Thoracic aorta (tissue), 2 donors: ENCODE measurements around the gene SAMD4A. TPM values are rescaled to one million over a fixed set of nuclear protein-coding genes. Genes with fewer than 3 reads are reported as not detected.

ENCODE experiments used
- ATAC-seq: fragments of 150-250 bp; one replicate; pipeline ENCODE4 v1.8.0; 2017; ENCODE audit warnings: low read depth; ENCODE audit not compliant: insufficient number of reproducible peaks, low FRiP score
- DNase-seq: peaks from one replicate; pipeline ENCODE4 v3.0.0-alpha.2; 2020; ENCODE audit warnings: low spot score
- H3K27ac ChIP-seq, 2 donors: fragments of 200-600 bp; sonication (generic); 1 replicate in 1 of 2; 2 replicates in 1 of 2; pipeline ENCODE4 v1.5.1; 2016; ENCODE audit warnings: mild to moderate bottlenecking in 2 of 2, moderate library complexity in 2 of 2
- H3K27me3 ChIP-seq: fragments of 200-600 bp; sonication (generic); replicated peaks from 2 replicates; pipeline ENCODE4 v1.6.0; 2016; ENCODE audit warnings: mild to moderate bottlenecking; ENCODE audit not compliant: insufficient read depth
- H3K36me3 ChIP-seq: fragments of 200-600 bp; sonication (generic); one replicate; pipeline ENCODE4 v1.5.1; 2016
- H3K4me1 ChIP-seq, 2 donors: fragments of 200-600 bp; sonication (generic); 1 replicate in 1 of 2; 2 replicates in 1 of 2; pipeline versions ENCODE4 v1.5.1 to v1.6.0; 2016; ENCODE audit warnings: low read depth in 2 of 2, mild to moderate bottlenecking in 1 of 2; ENCODE audit not compliant: control insufficient read depth in 1 of 2
- H3K4me3 ChIP-seq: fragments of 200-600 bp; sonication (generic); 2 replicates; pipeline ENCODE4 v1.5.1; 2016; ENCODE audit warnings: mild to moderate bottlenecking
- H3K9me3 ChIP-seq: fragments of 200-600 bp; sonication (generic); 2 replicates; pipeline ENCODE4 v1.5.1; 2016
- total RNA-seq, 2 donors: library from RNA; depleted of rRNA; stranded (reverse); fragments of >200 nt; gene quantifications; one replicate each; pipeline versions ENCODE4 v1.1.0 to v1.2.3, GENCODE V29; 2016
- TF ChIP-seq, protein P1 (sequence below): fragments of 200-600 bp; sonication (generic); IDR thresholded peaks from one replicate; pipeline ENCODE4 v1.5.1; 2019; ENCODE audit warnings: antibody characterized with exemption

Gene SAMD4A
- total RNA-seq, 2 donors from 2014 or later: 142 to 172 TPM

- Histone ChIP-seq H3K36me3 (peaks cover 64% of the 10 kb centered on the region), H3K27ac (peak overlapping the region in 1 of 2 donors; percentile 55), H3K4me1 (peaks cover 12 to 26% of the 10 kb centered on the region in 2 donors), H3K9me3 (no peaks in the 10 kb centered on the region), H3K4me3 (no peak overlapping the region), H3K27me3 (no peaks in the 10 kb centered on the region)
- ATAC-seq (no peak), DNase-seq (no peak)
- TF ChIP-seq, protein P1, sequence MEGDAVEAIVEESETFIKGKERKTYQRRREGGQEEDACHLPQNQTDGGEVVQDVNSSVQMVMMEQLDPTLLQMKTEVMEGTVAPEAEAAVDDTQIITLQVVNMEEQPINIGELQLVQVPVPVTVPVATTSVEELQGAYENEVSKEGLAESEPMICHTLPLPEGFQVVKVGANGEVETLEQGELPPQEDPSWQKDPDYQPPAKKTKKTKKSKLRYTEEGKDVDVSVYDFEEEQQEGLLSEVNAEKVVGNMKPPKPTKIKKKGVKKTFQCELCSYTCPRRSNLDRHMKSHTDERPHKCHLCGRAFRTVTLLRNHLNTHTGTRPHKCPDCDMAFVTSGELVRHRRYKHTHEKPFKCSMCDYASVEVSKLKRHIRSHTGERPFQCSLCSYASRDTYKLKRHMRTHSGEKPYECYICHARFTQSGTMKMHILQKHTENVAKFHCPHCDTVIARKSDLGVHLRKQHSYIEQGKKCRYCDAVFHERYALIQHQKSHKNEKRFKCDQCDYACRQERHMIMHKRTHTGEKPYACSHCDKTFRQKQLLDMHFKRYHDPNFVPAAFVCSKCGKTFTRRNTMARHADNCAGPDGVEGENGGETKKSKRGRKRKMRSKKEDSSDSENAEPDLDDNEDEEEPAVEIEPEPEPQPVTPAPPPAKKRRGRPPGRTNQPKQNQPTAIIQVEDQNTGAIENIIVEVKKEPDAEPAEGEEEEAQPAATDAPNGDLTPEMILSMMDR: no peak
Observed at GRCh38 chr14:54763761-54764160, 196.8 kb downstream of the SAMD4A start.

DNA sequence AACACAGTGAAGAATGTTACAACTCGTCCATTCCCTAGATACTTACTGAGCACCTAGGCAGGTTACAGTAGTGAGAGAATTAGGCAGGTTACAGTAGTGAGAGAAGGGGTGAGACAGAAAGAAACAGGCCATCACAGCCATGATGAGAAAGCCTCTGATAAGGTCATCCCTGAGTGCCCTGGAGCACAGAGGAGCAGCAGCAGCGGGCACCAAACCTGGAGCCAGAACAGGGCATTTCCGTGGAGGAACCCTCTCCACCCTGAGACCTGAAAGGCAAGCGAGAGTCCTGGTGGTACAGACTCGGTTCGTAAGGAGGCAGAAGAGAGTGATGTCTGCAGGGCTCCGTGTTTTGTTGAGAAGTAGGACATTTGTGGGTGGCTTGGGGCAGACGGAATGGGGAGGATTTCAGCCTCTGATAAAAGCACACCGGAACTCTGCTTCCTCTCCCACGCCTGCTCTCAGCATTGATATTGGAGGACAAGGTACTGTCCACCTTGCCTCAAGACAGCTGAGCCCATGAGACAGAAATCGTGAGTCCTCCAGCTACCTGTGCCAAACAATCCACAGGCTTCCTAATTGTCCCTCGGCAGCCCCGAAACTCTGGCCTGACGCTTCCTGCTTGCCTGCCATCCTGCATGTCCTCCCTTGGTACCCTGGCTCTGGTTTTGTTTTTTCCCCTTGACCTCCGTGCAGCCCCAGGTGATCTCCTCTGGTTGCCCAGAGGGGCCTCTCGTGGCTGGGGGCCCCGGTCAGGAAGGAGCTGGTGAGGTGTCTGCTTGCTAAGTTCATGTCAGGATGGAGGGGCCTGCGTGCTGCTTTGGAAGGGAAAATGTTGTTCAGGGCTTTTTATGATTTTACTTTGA, 199.6 kb downstream of the SAMD4A start:
- DNase-seq (no peak), ATAC-seq (no peak)
- Histone ChIP-seq H3K27me3 (no peaks in the 10 kb centered on the region), H3K36me3 (peaks cover 43% of the 10 kb centered on the region), H3K4me3 (no peak overlapping the region), H3K27ac (peak overlapping the region; percentile 96 to 99), H3K4me1 (peaks cover 30 to 45% of the 10 kb centered on the region in 2 donors), H3K9me3 (no peaks in the 10 kb centered on the region)
- TF ChIP-seq, protein P1: no peak

DNA sequence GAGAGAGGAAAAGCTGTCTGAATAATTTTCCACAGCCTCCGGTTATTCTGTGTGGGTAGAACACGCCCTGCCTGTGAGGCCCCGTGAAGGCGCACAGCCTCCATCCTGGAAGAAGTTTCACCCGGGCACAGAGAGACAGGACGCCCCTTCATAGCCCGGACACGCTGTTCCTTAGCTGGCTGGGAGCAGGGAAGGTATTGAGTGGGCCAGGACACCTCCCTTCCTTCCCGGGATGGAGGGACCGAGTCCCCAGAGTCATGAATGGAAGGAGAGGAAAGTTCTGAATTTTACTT, 200.2 kb downstream of the SAMD4A start:
- peaks cover 38% of the 10 kb centered on the region for H3K36me3 ChIP-seq
- ATAC-seq: no peak
- no peak overlapping the region for H3K4me3 ChIP-seq
- H3K27ac ChIP-seq: peak overlapping the region; percentile 96 to 99
- H3K4me1 ChIP-seq: peaks cover 30 to 45% of the 10 kb centered on the region in 2 donors
- H3K27me3 ChIP-seq: no peaks in the 10 kb centered on the region
- TF ChIP-seq, protein P1: no peak
- no peak for DNase-seq
- no peaks in the 10 kb centered on the region for H3K9me3 ChIP-seq

- Histone ChIP-seq H3K36me3 (peaks cover 36% of the 10 kb centered on the region), H3K27ac (peak overlapping the region; percentile 96 to 99)
Observed at GRCh38 chr14:54767450-54767849, 200.5 kb downstream of the SAMD4A start.

GRCh38 chr14:54768501-54769129, 201.7 kb downstream of the SAMD4A start:
- TF ChIP-seq, protein P1: no peak
- Histone ChIP-seq H3K27ac (peak overlapping the region; percentile 96 to 99), H3K27me3 (no peaks in the 10 kb centered on the region), H3K36me3 (peaks cover 32% of the 10 kb centered on the region), H3K4me3 (no peak overlapping the region), H3K4me1 (peaks cover 37 to 52% of the 10 kb centered on the region in 2 donors), H3K9me3 (no peaks in the 10 kb centered on the region)
- ATAC-seq: no peak
- DNase-seq: no peak

More at GRCh38 chr14:54767450-54767849, 200.5 kb downstream of the SAMD4A start:
- ATAC-seq: no peak
- Histone ChIP-seq H3K4me1 (peaks cover 30 to 45% of the 10 kb centered on the region in 2 donors), H3K9me3 (no peaks in the 10 kb centered on the region), H3K27me3 (no peaks in the 10 kb centered on the region), H3K4me3 (no peak overlapping the region)
- TF ChIP-seq, protein P1: no peak
- no peak for DNase-seq
